ENCODE data around the gene KIF16B. TPM values are rescaled to one million over a fixed set of nuclear protein-coding genes. Genes with fewer than 3 reads are reported as not detected.

Gene KIF16B
- total RNA-seq, 4 donors from 2014 or later = 22.2 to 59.2 (median 31.4) TPM

DNA sequence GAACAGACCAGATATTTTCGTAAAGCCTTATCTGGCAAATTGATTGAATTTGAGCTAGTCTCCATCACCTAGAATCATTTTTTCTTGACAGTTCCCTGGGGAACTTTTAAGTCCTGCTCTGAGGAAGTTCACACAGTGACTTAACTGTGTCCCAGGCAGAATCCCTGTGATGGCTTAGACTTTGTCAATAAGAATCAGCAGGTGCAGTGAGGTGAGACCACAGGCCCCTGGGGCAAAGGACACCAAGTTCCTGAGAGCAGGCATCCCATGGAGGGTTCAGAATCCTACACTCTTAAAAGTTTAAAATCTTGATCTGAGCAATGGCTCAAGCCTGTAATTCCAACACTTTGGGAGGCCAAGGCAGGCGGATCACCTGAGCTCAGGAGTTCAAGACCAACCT lies 13.0 kb downstream of the KIF16B start:
- intact Hi-C loops (cut with DNase I; ENCODE audit: low total_unique reads) = no loop called here
- no peak for TF ChIP-seq POLR2A (IDR thresholded peaks at IDR 0.05)
- TF ChIP-seq, protein P1, sequence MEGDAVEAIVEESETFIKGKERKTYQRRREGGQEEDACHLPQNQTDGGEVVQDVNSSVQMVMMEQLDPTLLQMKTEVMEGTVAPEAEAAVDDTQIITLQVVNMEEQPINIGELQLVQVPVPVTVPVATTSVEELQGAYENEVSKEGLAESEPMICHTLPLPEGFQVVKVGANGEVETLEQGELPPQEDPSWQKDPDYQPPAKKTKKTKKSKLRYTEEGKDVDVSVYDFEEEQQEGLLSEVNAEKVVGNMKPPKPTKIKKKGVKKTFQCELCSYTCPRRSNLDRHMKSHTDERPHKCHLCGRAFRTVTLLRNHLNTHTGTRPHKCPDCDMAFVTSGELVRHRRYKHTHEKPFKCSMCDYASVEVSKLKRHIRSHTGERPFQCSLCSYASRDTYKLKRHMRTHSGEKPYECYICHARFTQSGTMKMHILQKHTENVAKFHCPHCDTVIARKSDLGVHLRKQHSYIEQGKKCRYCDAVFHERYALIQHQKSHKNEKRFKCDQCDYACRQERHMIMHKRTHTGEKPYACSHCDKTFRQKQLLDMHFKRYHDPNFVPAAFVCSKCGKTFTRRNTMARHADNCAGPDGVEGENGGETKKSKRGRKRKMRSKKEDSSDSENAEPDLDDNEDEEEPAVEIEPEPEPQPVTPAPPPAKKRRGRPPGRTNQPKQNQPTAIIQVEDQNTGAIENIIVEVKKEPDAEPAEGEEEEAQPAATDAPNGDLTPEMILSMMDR (IDR thresholded peaks at IDR 0.05) = no peak

DNA sequence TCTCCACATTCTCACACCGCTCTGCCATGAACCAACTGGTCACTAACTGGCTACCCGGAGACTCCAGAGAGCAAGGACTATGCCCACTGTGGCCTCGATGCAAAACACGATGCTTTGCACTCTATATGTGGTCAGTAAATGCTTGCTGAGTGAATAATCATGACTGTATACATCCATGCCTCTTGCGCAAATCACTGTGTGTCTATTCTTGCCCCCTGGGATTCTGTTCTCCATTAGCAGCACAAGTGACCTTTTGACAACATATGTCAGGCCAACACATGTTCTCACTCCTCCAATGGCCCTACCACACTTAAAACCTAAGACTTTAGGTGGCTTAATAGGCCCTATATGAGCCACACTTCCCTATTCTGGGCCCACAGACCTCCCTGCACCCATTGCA lies 16.9 kb downstream of the KIF16B start:
- H3K4me3 ChIP-seq (ENCODE audit: low read depth, poor library complexity, severe bottlenecking) = no peak overlapping the region
- WGBS, 2 donors = 86 to 93% methylated on average over 5 of the region's 5 CpGs
- intact Hi-C loops (cut with DNase I; ENCODE audit: low total_unique reads) = no loop called here
- DNase-seq (ENCODE audit: low spot score in 2 of 2) = no peak
- TF ChIP-seq POLR2A (IDR thresholded peaks at IDR 0.05) = no peak
- TF ChIP-seq, protein P1 (IDR thresholded peaks at IDR 0.05) = no peak

More for the DNA sequence above, 13.0 kb downstream of the KIF16B start:
- WGBS, 2 donors = 97 to 98% methylated on average over 2 of the region's 2 CpGs
- H3K4me3 ChIP-seq (ENCODE audit: low read depth, poor library complexity, severe bottlenecking) = no peak overlapping the region
- DNase-seq (ENCODE audit: low spot score in 2 of 2) = no peak

DNA sequence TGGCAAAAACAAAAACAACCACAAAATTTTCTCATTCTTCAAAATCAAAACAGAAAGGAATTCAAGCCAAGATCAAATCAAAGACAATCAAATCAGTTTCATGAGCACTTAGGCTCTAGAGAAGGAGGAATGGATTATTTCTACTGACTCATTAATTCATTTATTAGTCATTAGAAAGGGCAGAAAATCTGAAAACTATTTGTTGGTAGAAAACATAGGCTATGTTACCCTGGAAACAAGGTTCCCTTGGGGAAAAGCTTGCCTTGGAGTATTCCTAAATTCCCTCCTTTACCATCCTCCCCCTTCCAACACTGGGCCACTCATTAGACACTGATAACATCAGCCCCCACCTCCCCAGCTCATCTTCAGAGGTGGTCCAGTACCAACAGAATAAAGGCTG lies 17.5 kb downstream of the KIF16B start:
- DNase-seq (ENCODE audit: low spot score in 2 of 2) = no peak
- intact Hi-C loops (cut with DNase I; ENCODE audit: low total_unique reads) = no loop called here
- H3K4me3 ChIP-seq (ENCODE audit: low read depth, poor library complexity, severe bottlenecking) = no peak overlapping the region
- TF ChIP-seq POLR2A (IDR thresholded peaks at IDR 0.05) = no peak
- TF ChIP-seq, protein P1 (IDR thresholded peaks at IDR 0.05) = no peak

DNA sequence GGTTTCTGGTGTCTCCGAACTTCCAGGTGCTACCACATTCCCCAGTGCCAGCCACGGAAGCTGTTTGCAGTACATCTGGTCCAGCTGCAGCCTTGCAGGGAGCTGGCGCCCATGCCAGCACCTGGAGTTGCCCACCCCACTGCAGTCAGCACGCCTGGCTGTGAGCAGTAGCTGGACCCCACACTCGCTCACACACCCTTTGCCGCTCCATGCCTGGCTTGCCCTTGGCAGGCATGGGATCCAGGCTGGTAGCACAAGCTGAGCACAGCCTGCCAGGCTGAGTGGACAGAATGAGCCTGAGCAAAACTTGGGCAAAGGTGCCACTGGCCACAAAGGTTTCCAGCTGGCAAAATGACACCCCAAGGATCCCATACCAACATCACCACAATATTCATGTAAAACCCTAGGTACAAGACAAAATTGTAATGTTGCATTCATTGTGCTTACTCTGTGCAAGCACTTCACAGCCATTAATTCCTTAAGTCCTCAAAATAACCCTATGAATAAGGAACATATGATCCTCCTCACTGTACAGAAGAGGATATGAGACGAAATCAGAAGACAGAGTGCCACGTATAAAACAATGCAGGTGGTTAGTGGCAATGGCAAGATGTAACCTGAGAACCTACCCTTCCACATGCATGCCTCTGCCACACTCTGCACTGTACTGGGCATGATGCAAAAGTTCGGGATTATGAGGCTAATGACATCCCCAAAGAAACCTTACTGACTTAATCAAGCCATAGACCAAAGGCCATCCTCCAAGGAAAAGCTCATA lies 18.3 kb downstream of the KIF16B start:
- intact Hi-C loops (cut with DNase I; ENCODE audit: low total_unique reads) = no loop called here
- no peak for TF ChIP-seq POLR2A (IDR thresholded peaks at IDR 0.05)
- TF ChIP-seq, protein P1 (IDR thresholded peaks at IDR 0.05) = no peak
- H3K4me3 ChIP-seq (ENCODE audit: low read depth, poor library complexity, severe bottlenecking) = no peak overlapping the region
- DNase-seq (ENCODE audit: low spot score in 2 of 2) = no peak
- WGBS, 2 donors = 66 to 70% methylated on average over 6 to 8 of the region's 9 CpGs

DNA sequence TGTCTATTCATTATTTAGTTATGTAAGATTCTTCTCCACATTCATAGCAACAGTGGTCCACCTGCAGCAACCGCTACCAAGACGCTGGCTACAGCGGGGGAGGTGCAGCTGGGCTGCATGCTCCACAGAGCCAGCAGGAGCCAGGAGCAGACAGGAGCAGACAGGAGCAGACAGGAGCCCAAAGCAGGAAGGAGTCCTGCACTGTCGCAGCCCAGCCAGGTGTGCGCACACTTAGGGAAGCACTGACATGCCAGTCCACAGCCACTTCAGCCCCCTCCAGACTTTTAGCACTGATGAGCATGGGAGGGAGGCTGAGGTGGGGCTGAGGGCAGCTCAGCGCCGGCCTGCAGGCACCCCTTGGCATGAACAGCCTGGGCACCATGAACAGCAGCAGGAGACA lies 19.6 kb downstream of the KIF16B start:
- no peak overlapping the region for H3K4me3 ChIP-seq (ENCODE audit: low read depth, poor library complexity, severe bottlenecking)
- 47 to 64% methylated on average over 6 to 7 of the region's 7 CpGs for WGBS, 2 donors
- TF ChIP-seq, protein P1 (IDR thresholded peaks at IDR 0.05) = no peak
- no peak for TF ChIP-seq POLR2A (IDR thresholded peaks at IDR 0.05)
- intact Hi-C loops (cut with DNase I; ENCODE audit: low total_unique reads) = no loop called here
- DNase-seq (ENCODE audit: low spot score in 2 of 2) = no peak

DNA sequence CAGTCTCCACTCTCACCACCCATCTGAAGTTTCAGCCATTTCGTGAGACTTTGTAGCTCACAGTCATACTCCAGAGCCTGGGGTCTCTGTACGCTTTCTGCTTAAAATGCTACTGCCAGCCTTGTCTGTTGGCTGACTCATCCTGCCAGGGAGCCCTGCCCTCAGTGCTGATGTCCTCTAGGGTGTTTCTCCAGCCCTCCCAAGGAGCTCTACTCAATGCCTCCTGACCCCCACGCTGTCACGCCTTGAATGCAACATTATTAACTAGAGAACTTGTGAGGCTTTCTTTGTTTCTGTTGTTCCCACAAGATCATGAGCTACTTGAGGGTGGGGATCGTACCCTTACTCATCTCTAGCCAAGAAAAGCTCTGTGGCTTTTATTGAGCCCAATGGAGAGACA lies 20.1 kb downstream of the KIF16B start:
- intact Hi-C loops (cut with DNase I; ENCODE audit: low total_unique reads) = no loop called here

More for the DNA sequence above, 20.1 kb downstream of the KIF16B start:
- TF ChIP-seq, protein P1 (IDR thresholded peaks at IDR 0.05) = no peak
- TF ChIP-seq POLR2A (IDR thresholded peaks at IDR 0.05) = no peak
- no peak overlapping the region for H3K4me3 ChIP-seq (ENCODE audit: low read depth, poor library complexity, severe bottlenecking)
- DNase-seq (ENCODE audit: low spot score in 2 of 2) = no peak
- WGBS, 2 donors = 78 to 82% methylated on average over 5 of the region's 5 CpGs

Measured in lower leg skin (tissue), 4 donors.